ENCODE measurements around the gene LYSMD3. TPM values are rescaled to one million over a fixed set of nuclear protein-coding genes. Genes with fewer than 3 reads are reported as not detected.

LYSMD3 gene
- total and polyA plus RNA-seq, 2 experiments from 2014 or later, result 15.8 to 29.8 TPM

DNA sequence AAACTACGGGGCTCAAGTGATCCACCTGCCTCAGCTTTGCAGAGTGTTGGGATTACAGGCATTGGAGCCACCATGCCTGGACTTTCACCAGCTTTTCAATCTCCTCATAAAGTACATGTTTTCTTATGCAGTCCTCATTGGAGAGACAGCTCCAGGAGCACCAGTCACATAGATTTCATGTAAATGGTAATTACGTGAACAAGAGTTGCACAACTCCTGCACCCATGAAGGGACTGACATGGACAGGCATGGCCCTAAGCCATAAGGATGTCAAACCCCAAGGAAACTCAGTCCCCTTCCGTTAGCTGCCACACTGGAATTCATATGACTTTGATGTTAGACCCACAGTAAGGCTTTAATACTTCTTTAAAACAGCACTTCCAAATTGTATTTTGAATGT lies 21.6 kb upstream of the LYSMD3 start:
- H3K4me2 ChIP-seq, result no peak overlapping the region
- H3K27me3 ChIP-seq, result no peaks in the 10 kb centered on the region
- peaks cover 9% of the 10 kb centered on the region for H3K4me1 ChIP-seq (ENCODE audit: insufficient read depth)
- TF ChIP-seq, protein P1, sequence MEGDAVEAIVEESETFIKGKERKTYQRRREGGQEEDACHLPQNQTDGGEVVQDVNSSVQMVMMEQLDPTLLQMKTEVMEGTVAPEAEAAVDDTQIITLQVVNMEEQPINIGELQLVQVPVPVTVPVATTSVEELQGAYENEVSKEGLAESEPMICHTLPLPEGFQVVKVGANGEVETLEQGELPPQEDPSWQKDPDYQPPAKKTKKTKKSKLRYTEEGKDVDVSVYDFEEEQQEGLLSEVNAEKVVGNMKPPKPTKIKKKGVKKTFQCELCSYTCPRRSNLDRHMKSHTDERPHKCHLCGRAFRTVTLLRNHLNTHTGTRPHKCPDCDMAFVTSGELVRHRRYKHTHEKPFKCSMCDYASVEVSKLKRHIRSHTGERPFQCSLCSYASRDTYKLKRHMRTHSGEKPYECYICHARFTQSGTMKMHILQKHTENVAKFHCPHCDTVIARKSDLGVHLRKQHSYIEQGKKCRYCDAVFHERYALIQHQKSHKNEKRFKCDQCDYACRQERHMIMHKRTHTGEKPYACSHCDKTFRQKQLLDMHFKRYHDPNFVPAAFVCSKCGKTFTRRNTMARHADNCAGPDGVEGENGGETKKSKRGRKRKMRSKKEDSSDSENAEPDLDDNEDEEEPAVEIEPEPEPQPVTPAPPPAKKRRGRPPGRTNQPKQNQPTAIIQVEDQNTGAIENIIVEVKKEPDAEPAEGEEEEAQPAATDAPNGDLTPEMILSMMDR (IDR thresholded peaks at IDR 0.05; ENCODE audit: poor library complexity), result no peak
- no peak for TF ChIP-seq EZH2phosphoT487 (IDR thresholded peaks at IDR 0.05; ENCODE audit: low read depth, severe bottlenecking, unreplicated experiment)
- TF ChIP-seq EZH2 (IDR thresholded peaks at IDR 0.05; ENCODE audit: borderline replicate concordance), result no peak
- no peaks in the 10 kb centered on the region for H3K79me2 ChIP-seq
- no peak overlapping the region for H3K4me3 ChIP-seq
- H3K9me2 ChIP-seq (replicated peaks; ENCODE audit: insufficient read depth), result no peaks in the 10 kb centered on the region
- H4K20me1 ChIP-seq (ENCODE audit: insufficient read depth, poor library complexity, severe bottlenecking), result no peaks in the 10 kb centered on the region
- no peak overlapping the region for H2AFZ ChIP-seq
- no peaks in the 10 kb centered on the region for H3K36me3 ChIP-seq (replicated peaks; ENCODE audit: insufficient read depth, low read depth)
- no peak for DNase-seq (ENCODE audit: low spot score)
- H3K27ac ChIP-seq, result no peak overlapping the region
- WGBS (ENCODE audit: low lambda C conversion rate, missing lambda C conversion rate), result 83% methylated on average over 3 of the region's 3 CpGs
- H3K9me3 ChIP-seq (ENCODE audit: low read depth), result no peaks in the 10 kb centered on the region

- WGBS (ENCODE audit: low lambda C conversion rate, missing lambda C conversion rate), result 84% methylated on average over 2 of the region's 2 CpGs
- DNase-seq (ENCODE audit: low spot score), result no peak
Observed at GRCh38 chr5:90549729-90550275, 20.4 kb upstream of the LYSMD3 start.

DNA sequence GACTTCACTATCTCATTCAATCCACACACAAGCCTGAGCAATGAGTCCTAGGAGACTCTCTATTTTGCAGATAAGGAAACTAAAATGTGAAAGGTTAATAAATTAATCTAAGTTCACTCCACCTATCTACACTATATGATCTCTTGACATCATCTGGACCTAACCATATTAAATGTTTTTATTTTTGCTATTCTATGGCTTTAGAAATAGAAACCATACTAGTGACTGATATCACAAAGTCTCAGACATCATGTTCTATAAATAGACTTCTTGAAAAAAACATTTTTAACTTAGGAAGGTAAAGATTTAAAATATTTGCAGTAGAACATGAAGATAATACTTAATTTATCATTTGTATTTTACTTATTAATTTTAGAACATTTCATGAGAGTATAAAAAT lies 19.8 kb upstream of the LYSMD3 start:
- Histone ChIP-seq H3K4me3 (no peak overlapping the region), H3K79me2 (no peaks in the 10 kb centered on the region), H3K9me3 (ENCODE audit: low read depth) (no peaks in the 10 kb centered on the region), H3K27ac (no peak overlapping the region), H3K9me2 (replicated peaks; ENCODE audit: insufficient read depth) (no peaks in the 10 kb centered on the region), H3K36me3 (replicated peaks; ENCODE audit: insufficient read depth, low read depth) (no peaks in the 10 kb centered on the region), H3K4me1 (ENCODE audit: insufficient read depth) (peaks cover 9% of the 10 kb centered on the region), H3K4me2 (no peak overlapping the region), H4K20me1 (ENCODE audit: insufficient read depth, poor library complexity, severe bottlenecking) (no peaks in the 10 kb centered on the region), H3K27me3 (no peaks in the 10 kb centered on the region), H2AFZ (no peak overlapping the region)
- no peak for DNase-seq (ENCODE audit: low spot score)
- TF ChIP-seq, protein P1 (IDR thresholded peaks at IDR 0.05; ENCODE audit: poor library complexity), result no peak
- TF ChIP-seq EZH2 (IDR thresholded peaks at IDR 0.05; ENCODE audit: borderline replicate concordance) (no peak), EZH2phosphoT487 (IDR thresholded peaks at IDR 0.05; ENCODE audit: low read depth, severe bottlenecking, unreplicated experiment) (no peak)

More at GRCh38 chr5:90549729-90550275, 20.4 kb upstream of the LYSMD3 start:
- no peaks in the 10 kb centered on the region for H3K9me2 ChIP-seq (replicated peaks; ENCODE audit: insufficient read depth)
- no peaks in the 10 kb centered on the region for H3K36me3 ChIP-seq (replicated peaks; ENCODE audit: insufficient read depth, low read depth)
- H4K20me1 ChIP-seq (ENCODE audit: insufficient read depth, poor library complexity, severe bottlenecking), result no peaks in the 10 kb centered on the region
- H3K79me2 ChIP-seq, result no peaks in the 10 kb centered on the region
- H2AFZ ChIP-seq, result no peak overlapping the region
- H3K4me1 ChIP-seq (ENCODE audit: insufficient read depth), result peaks cover 9% of the 10 kb centered on the region
- H3K27ac ChIP-seq, result no peak overlapping the region
- no peak overlapping the region for H3K4me3 ChIP-seq
- no peaks in the 10 kb centered on the region for H3K27me3 ChIP-seq
- H3K9me3 ChIP-seq (ENCODE audit: low read depth), result no peaks in the 10 kb centered on the region
- no peak overlapping the region for H3K4me2 ChIP-seq
- TF ChIP-seq EZH2phosphoT487 (IDR thresholded peaks at IDR 0.05; ENCODE audit: low read depth, severe bottlenecking, unreplicated experiment), result no peak
- TF ChIP-seq, protein P1 (IDR thresholded peaks at IDR 0.05; ENCODE audit: poor library complexity), result no peak
- no peak for TF ChIP-seq EZH2 (IDR thresholded peaks at IDR 0.05; ENCODE audit: borderline replicate concordance)
